HuH-7.5 (cell line): ENCODE measurements around the gene IL3RA.
A peak's percentile ranks its signal among the peaks of the same experiment; 100 is the strongest.
"Not testable (repeated sequence)": the region's sequence is repeated elsewhere in the genome, so short reads cannot be mapped to it uniquely, and the experiment has no call there.

Experiments used
- DNase-seq: peaks from one replicate; pipeline ENCODE4 v3.0.0; 2011; ENCODE audit warnings: low spot score

Gene IL3RA

DNA sequence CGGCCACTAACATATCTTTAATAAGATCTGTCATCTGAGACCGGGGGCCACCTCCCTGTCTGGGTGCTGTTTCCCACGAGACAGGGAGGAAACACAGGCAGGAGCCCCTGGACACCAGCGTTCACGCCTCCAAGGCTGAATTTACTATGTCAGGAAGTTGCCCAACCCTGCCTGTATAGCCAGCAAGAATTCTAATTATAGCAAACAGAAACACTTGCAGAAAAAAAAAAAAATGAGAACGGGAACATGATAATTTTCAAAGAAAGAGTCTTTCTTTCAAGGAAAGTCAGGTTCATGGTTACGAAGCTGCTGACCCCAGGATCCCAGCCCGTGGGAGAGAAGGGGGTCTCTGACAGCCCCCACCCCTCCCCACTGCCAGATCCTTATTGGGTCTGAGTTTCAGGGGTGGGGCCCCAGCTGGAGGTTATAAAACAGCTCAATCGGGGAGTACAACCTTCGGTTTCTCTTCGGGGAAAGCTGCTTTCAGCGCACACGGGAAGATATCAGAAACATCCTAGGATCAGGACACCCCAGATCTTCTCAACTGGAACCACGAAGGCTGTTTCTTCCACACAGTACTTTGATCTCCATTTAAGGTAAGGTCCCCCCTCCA, at the start of gene IL3RA:
IL3RA (plus strand) TSS at position 455 of the 613 bp plus-strand sequence. CDS start 4,981 bp downstream, outside the sequence.
- no peak for DNase-seq

DNA sequence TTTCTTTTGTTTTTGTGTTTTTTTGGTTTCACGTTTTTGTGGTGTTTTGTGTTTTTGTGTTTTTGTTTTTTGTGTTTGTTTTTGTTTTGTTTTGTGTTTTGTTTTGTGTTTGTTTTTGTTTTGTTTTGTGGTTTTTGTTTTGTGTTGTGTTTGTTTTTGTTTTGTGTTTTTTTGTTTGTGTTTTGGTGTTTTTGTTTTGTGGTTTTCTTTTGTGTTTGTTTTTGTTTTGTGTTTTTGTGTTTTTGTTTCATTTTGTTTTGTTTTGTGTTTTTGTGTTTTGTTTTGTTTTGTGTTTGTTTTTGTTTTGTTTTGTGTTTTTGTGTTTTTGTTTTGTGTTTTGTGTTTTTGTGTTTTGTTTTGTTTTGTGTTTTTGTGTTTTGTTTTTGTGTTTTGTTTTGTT, 47.0 kb upstream of the IL3RA start:
- no peak for DNase-seq

DNA sequence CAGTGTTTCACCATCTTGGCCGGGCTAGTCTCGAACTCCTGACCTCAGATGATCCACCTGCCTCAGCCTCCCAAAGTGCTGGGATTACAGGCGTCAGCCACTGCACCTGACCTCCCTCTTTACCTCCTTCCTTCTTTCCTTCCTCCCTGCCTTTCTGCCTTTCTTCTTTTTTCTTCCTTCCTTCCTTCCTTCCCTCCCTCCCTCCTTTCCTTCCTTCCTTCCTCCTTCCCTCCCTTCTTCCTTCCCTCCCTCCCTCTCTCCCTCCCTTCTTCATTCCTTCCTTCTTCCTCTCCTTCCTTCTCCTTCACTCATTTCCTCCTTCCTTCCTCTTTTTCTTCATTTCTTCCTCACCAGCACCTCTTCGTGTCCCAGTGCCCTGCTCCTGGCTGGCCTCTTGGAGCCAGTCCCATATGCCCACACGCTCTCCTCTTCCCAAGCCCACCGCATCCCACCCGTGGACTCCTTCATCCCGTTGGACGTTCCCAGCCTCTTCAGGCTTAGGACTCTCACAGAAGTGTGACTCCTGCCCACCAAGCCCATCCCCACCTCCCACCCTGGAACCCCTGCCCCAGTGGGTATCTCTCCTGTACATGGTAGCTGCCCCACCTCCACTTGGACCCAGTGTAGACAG, 45.4 kb upstream of the IL3RA start:
- DNase-seq: no peak

DNA sequence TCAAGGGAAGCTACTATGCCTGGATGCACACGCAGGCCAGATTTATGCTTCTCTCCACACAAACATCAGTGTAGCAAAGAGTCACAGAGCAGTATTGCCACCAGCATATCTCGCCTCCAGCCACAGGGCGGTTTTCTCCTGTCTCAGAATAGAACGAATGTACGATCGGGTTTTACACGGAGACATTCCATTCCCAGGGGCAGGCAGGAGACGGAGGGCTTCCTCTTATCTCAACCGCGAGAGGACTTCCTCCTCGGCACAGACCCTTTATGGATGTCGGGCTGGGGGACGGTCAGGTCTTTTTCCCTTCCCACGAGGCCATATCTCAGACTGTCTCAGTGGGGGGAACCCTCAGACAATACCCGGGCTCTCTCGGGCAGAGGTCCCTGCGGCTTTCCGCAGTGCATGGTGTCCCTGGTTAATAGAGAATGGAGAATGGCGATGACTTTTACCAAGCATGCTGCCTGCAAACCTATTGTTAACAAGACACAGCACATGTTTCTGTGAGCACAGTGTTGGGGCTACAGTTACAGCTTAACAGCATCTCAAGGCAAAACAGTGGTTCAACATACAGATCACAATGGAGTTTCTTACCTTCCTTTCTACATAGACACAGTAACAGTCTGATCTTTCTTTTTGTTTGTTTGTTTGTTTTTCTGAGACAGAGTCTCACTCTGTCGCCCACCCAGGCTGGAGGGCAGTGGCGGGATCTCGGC, 43.9 kb upstream of the IL3RA start:
- no peak for DNase-seq

DNA sequence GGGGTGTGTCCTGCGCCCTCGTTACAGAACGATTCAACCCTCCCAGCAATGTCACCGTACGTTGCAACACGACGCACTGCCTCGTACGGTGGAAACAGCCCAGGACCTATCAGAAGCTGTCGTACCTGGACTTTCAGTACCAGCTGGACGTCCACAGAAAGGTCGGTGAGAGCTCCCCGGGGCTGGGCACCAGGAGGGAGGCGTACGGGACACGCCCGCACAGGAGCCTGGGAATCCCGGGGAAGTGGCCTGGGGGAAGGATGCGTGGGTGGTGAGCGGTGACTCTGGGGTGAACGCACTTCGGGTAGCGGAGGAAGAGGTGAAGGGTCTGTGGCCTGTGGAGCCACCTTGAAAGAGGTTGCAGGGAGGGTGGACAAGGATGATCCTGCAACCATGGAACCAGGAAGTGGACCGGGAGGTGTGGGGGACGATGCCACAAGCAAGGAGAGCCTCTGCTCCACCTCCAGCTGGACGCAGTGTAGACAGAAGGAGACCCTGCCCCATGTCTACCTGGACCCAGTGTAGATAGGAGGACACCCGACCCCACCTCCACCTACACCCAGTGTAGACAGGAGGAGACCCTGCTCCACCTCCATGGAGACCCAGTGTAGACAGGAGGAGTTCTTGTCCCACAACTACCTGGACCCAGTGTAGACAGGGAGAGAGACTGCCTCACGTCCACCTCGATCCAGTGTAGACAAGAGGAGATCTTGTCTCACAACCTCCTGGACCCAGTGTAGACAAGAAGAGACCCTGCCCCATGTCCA, 42.1 kb upstream of the IL3RA start:
- no peak for DNase-seq

DNA sequence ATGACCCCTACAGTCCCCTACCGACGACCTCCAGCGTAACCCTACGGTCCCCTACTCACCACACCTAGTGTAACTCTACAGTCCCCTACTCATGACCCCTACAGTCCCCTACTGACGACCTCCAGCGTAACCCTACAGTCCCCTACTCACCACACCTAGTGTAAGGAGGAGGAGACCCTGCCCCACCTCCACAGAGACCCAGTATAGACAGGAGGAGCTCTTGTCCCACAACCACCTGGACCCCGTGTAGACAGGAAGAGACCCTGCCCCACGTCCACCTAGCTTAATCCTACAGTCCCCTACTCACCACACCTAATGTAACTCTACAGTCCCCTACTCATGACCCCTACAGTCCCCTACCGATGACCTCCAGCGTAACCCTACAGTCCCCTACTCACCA, 41.0 kb upstream of the IL3RA start:
- DNase-seq: no peak

DNA sequence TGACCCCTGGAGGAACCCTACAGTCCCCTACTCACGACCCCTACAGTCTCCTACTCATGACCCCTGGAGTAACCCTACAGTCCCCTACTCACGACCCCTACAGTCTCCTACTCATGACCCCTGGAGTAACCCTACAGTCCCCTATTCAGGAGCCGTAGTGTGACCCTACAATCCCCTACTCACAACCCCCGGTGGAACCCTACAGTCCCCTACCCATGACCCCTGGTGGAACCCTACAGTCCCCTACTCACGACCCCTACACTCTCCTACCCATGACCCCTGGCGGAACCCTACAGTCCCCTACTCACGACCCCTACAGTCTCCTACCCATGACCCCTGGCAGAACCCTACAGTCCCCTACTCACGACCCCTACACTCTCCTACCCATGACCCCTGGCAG, 39.0 kb upstream of the IL3RA start:
- DNase-seq: not testable (repeated sequence)

DNA sequence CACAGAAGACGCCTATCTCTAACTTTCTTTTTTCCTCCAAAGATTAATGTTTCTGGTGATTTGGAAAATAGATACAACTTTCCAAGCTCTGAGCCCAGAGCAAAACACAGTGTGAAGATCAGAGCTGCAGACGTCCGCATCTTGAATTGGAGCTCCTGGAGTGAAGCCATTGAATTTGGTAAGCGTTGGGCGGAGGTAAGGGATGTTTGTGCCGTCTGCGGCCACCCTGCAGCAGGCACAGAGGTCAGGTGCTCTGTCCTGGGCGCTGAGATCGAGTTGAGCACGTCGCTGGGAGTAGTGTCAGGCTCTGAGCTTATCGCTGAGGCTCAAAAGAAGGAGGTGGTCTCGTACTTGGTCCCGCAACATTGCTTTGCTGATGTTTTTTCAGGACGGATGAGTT, 36.1 kb upstream of the IL3RA start:
- no peak for DNase-seq

DNA sequence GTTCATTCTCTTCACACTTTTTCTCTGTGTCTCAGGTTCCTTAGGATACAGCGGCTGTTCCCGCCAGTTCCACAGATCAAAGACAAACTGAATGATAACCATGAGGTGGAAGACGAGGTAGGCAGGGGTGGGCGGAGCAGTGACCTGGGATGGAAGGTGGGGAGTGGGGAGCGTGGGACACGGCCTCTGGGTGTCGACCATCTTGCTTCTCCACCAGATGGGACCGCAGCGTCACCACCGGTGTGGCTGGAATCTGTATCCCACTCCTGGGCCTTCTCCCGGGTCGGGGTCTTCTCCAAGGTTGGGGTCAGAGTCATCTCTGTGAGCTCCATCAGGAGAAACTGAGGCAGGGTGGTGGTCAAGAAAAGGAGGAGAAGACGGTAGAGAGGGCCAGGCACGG, 31.2 kb upstream of the IL3RA start:
- DNase-seq: no peak

DNA sequence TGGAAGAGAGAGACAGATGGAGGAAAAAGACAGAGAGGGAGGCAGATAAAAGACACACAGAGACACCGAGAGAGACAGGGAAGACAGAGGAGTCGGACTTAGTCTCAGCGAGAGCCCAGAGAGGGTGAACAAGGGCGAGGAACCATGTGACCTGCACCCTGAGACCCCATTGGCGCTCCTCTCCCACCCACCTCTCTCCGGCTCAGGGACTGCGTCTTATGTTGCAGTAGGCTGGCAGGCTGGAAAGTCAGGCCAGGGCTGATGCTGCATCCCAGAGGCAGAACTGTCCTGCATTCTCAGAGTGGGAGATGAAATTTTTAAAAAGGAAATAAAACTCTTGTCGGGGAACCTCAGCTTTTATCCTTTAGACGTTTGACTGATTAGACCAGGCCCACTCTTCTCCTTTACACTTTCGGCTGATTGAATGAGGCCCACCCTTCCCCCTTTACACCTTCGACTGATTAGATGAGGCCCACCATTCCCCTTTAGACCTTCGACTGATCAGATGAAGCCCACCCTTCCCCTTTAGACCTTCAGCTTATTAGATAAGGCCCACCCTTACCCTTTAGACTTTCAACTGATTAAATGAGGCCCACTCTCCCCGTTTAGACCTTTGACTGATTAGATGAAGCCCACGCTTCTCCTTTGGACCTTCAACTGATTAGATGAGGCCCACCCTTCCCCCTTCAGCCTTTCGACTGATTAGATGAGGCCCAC, 29.5 kb upstream of the IL3RA start:
- no peak for DNase-seq

DNA sequence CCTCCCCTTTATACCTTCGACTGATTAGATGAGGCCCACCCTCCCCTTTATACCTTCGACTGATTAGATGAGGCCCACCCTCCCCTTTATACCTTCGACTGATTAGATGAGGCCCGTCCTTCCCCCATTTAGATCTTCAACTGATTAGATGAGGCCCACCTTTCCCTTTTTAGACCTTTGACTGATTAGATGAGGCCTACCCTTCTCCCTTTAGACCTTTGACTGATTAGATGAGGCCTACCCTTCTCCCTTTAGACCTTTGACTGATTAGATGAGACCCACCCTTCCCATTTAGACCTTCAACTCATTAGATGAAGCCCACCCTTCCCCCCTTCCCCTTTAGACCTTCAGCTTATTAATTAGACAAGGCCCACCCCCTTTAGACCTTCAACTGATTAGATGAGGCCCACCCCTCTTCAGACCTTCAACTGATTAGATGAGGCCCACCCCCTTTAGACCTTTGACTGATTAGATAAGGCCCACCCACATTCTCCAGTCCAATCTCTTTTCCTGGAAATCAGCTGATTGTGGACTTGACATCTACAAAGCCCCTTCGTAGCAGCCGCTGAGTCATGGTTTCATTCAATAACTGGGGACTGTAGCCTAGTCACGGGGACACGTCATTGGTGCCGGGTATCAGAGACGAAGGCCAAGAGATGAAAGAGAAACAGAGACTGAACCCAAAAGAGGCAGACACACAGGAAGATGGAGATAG, 28.8 kb upstream of the IL3RA start:
- no peak for DNase-seq

DNA sequence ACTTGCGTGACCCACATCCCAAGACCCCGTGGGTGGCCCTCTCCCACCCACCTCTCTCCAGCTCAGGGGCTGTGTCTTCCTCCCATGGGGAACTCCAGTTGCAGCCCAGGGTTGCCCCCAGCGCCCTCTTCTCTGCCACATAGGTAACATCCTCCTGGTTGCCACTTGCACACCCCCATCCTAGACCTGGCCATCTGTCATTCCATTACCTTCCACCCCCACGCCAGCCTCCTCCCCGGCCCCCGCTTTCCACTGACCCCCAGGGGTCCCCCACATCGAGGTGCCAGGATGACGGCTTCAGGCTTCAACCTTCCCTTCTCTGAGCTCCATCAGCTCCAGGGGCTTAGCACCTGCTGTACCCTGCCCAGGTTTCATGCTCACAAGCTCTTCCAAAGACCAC, 28.1 kb upstream of the IL3RA start:
- no peak for DNase-seq

DNA sequence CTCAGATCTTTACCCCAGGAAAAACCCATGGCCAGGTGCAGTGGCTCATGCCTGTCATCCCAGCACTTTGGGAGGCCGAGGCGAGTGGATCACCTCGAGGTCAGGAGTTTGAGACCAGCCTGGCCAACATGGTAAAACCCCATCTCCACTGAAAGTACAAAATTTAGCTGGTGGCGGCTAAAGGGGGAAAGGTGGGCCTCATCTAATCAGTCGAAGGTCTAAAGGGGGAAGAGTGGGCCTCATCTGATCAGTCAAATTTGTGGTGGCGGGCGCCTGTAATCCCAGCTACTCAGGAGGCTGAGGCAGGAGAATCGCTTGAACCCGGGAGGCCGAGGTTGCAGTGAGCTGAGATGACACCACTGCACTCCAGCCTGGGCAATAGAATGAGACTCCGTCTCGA, 27.7 kb upstream of the IL3RA start:
- not testable (repeated sequence) for DNase-seq

DNA sequence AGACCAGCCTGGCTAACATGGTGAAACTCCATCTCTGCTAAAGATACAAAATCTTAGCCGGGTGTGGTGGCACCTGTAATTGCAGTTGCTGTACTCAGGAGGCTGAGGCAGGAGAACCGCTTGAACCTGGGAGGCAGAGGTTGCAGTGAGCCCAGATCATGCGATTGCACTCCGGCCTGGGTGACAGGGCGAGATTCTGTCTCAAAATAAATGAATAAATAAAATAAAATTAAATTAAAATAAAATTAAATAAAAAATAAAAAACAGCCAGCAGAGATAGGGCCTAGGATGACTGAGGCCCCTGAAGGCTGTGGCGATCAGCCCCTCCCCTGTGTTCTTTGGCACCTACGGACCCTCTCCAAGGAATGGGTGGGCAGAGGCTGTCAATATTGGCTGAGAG, 22.8 kb upstream of the IL3RA start:
- no peak for DNase-seq

DNA sequence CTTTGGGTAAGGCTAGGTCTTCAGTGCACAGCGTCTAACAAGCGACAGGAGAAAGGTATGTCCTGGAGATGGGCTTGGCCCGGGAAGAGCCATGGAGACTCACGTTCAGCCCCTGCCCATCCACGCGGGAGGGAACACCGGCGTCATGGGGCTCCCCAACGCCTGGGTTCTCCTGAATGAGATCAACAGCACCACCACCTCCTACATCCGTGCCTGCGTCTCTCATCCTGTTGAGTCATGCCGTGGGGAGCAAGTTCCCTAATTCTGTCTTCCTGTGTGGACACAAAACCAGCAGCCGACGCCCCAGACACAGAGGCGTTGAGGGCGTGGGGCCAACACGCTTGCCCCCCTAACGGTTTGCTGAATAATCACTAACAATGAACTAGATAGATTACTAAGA, 20.1 kb upstream of the IL3RA start:
- no peak for DNase-seq

DNA sequence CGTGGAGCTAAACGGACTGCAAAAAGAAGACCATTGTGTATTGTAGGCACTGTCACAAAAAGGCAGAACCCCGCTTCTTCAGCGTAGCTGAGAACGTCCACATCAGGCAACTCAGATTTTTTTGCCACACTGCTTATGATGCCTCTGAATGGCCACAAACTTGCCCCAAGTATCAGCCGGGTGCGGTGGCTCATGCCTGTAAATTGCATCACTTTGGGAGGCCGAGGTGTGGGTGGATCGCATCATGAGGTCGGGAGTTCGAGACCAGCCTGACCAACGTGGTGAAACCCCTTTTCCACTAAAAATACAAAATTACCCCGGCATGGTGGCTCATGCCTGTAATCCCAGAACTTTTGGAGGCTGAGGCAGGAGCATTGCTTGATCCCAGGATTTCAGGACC, 14.9 kb upstream of the IL3RA start:
- DNase-seq: no peak

DNA sequence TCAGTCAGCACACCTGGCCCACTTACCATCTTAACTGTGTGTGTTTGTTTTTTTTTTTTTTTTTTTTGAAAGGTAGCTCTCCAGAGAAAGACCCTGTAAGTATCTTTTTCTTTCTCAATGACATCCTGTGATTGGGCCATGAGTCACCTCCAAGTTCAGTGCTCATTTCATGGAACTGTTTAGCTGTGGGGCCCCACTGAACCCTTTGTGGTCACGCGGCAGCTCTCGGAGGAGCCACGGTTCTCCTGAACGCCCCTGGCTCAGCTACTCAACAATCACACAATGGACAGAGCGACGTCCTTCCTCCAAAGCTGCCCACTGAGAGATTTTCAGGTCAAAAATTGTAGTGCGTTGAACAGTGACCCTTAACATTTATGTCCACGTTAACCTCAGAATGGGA, 14.2 kb upstream of the IL3RA start:
- no peak for DNase-seq

DNA sequence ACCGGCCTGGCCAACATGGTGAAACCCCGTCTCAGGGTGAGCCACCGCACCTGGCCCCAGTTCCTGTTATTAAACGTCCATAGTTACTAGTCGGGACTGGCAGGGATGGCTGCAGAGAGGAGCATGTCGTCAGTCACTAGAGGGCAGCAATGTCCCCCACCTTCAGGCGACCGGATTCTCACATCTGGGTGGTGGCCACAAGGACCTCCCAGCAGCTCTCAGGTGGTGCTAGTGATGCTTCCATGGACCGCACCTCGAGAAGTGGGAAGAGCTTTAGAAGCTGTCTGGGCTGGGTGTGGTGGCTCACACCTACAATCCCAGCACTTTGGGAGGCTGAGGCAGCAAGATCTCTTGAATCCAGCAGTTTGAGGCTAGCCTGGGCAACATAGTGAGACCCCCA, 13.3 kb upstream of the IL3RA start:
- peak; percentile 52 for DNase-seq

DNA sequence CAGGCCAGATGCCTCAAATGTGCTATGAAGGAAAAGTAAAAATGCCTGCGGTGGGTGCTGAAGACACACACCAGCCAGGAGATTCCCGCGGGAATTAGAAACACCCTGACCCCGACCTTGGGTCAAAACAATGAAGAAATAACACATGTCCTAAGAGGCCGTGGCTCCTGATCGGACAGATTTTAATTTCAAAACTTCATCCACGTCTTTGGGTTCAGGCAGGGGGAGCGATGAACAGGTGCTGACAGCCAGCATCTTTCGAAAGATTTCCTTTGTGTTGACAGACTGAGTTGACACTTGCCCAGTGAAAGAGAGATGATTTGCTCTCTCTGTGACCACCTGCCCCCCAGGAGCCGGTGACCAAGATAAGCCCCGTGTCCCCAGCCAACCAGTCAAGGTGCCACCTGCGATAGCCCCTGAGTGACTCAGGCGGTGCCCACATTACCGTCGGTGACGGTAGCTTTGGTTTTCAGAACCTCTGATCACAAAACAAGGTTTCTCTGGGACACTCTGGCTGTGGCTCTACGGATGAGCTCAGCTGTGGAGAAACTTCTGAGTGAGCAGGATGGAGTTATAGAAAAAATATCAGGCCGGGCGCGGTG, 11.0 kb upstream of the IL3RA start:
- no peak for DNase-seq

DNA sequence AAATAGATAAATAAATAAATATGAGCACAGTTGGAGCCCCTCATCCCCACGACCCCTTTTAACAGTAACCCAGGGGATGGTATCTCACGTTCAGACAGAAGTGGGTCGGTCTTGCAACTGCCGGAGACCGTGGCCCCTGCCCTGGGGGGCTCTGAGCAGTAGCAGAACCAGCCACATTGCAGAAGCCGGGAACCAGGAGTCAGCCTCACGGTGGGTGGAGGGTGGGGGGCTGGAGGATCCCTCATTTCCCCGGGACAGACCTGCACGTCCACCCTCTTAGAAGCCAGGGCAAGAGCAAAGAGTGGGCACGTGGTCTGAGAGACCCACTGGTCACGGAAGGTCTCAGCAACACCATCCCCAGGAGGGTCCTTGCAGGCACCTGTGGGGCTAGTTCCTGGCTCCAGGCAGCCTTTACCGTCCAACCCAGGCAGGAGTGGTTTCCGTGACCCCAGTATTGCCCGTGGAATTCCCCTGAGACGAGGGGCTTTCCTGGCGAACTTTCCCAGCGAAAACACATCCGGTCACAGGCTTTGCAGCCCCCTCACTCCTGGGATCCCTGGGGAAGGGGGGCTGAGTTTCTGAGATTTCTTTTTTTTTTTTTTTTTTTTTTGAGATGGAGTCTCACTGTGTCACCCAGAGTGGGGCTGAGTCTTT, 8.8 kb upstream of the IL3RA start:
- no peak for DNase-seq

DNA sequence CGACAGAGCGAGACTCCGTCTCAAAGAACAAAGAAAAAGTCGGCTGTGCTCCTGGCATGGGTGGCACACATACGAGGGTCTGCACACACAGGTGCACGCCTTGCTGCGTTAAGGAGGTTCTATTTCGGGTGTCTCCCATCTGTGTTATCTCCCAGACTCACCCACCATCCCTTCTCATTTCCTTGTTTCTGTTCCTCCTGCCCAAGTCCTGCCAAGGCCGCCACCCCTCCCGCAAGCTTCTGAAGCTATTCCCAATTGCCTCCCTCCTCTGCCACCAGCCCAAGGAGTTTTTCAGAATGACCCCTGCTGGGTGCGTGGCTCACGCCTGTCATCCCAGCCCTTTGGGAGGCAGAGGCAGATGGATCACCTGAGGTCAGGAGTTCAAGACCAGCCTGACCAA, 6.0 kb upstream of the IL3RA start:
- DNase-seq: no peak
